ENCODE data around the gene USP17L19. TPM values are rescaled to one million over a fixed set of nuclear protein-coding genes. Genes with fewer than 3 reads are reported as not detected.
A peak's percentile ranks its signal among the peaks of the same experiment; 100 is the strongest.
"Not testable (repeated sequence)": the region's sequence is repeated elsewhere in the genome, so short reads cannot be mapped to it uniquely, and the experiment has no call there.

Gene USP17L19
- total and polyA plus RNA-seq, 9 donors, result not detected

DNA sequence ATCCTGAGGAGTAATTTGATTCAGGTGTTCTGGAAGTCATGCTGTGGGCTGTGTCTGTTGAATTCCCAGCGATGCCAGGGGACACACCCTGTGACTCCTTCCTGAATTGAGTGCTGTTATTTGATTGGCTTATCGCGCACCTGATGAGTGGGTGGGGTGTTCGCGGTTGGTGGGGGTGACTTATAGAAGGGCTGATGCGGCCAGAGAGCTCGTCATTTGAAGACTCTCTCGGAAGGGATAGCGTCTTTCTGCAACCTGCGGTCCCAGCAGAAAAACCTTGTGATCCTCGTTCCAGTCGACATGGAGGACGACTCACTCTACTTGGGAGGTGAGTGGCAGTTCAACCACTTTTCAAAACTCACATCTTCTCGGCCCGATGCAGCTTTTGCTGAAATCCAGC is 4.6 kb downstream of the USP17L19 start, which contains the start of gene USP17L20:
TSS of gene USP17L20 (plus strand) at position 301 of the 400 bp plus-strand sequence. CDS start at position 301, 0 bp downstream.
- H3K27ac ChIP-seq; H3K9me3 ChIP-seq; H3K4me3 ChIP-seq; H3K36me3 ChIP-seq; H3K4me1 ChIP-seq (ENCODE audit: insufficient read depth); H3K27me3 ChIP-seq; intact Hi-C loops (cut with DNase I); DNase-seq: not testable (repeated sequence)
- no CpG with 5 or more reads among the region's 15 CpGs for WGBS, 3 donors

DNA sequence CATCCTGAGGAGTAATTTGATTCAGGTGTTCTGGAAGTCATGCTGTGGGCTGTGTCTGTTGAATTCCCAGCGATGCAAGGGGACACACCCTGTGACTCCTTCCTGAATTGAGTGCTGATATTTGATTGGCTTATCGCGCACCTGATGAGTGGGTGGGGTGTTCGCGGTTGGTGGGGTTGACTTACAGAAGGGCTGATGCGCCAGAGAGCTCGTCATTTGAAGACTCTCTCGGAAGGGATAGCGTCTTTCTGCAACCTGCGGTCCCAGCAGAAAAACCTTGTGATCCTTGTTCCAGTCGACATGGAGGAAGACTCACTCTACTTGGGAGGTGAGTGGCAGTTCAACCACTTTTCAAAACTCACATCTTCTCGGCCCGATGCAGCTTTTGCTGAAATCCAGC is 9.4 kb downstream of the USP17L19 start, which contains the start of gene USP17L21:
TSS of gene USP17L21 (plus strand) at position 301 of the 400 bp plus-strand sequence. CDS start at position 301, 0 bp downstream.
- intact Hi-C loops (cut with DNase I); H3K27me3 ChIP-seq; H3K4me1 ChIP-seq (ENCODE audit: insufficient read depth); H3K36me3 ChIP-seq; H3K27ac ChIP-seq; H3K9me3 ChIP-seq; DNase-seq; H3K4me3 ChIP-seq: not testable (repeated sequence)
- no CpG with 5 or more reads among the region's 13 CpGs for WGBS, 3 donors

DNA sequence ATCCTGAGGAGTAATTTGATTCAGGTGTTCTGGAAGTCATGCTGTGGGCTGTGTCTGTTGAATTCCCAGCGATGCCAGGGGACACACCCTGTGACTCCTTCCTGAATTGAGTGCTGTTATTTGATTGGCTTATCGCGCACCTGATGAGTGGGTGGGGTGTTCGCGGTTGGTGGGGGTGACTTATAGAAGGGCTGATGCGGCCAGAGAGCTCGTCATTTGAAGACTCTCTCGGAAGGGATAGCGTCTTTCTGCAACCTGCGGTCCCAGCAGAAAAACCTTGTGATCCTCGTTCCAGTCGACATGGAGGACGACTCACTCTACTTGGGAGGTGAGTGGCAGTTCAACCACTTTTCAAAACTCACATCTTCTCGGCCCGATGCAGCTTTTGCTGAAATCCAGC is 14.1 kb downstream of the USP17L19 start, which contains the start of gene USP17L22:
TSS of gene USP17L22 (plus strand) at position 301 of the 400 bp plus-strand sequence. CDS start at position 301, 0 bp downstream.
- DNase-seq; H3K4me1 ChIP-seq (ENCODE audit: insufficient read depth); H3K27me3 ChIP-seq; H3K36me3 ChIP-seq; H3K27ac ChIP-seq; H3K4me3 ChIP-seq; intact Hi-C loops (cut with DNase I); H3K9me3 ChIP-seq: not testable (repeated sequence)
- no CpG with 5 or more reads among the region's 15 CpGs for WGBS, 3 donors

DNA sequence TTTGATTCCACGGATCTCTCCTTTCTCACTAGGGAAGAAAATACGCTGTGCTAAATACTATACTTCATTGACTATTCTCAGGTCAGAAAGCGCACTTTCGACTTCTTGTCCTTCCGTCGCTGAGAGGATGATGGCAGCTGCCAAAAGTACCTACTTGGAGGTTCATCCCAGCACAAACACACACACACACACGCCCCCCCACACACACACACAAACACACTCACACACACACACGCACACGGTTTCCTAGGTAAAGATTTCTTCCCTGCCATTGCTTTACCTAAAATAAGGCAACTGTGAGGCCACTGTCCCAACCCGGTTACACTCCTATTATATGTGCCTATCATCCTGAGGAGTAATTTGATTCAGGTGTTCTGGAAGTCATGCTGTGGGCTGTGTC is 18.5 kb downstream of the USP17L19 start:
- intact Hi-C loops (cut with DNase I); H3K9me3 ChIP-seq; H3K27me3 ChIP-seq; H3K4me1 ChIP-seq (ENCODE audit: insufficient read depth); H3K27ac ChIP-seq; H3K36me3 ChIP-seq; H3K4me3 ChIP-seq: not testable (repeated sequence)
- 80 to 90% (median 86%) methylated on average over 5 to 8 of the region's 10 CpGs for WGBS, 3 donors
- DNase-seq, result peak in 4 of 5 donors; percentile 21 to 65 (median 46)

Other genes with a start within 250 kb of the USP17L19 start
- not detected for gene FAM90A26, start 83.0 kb upstream of the USP17L19 start, total RNA-seq
- gene FAM90A26, start 83.0 kb upstream of the USP17L19 start, polyA plus RNA-seq, result not detected
- gene USP17L10, start 42.7 kb upstream of the USP17L19 start, total RNA-seq, result not detected
- not detected for gene USP17L10, start 42.7 kb upstream of the USP17L19 start, polyA plus RNA-seq
- under 1 TPM in 2 of 7 donors, not detected in 5; 0.15 TPM for gene USP17L11, start 38.0 kb upstream of the USP17L19 start, total RNA-seq
- not detected for gene USP17L11, start 38.0 kb upstream of the USP17L19 start, polyA plus RNA-seq
- not detected for gene USP17L12, start 33.2 kb upstream of the USP17L19 start, total RNA-seq
- not detected for gene USP17L12, start 33.2 kb upstream of the USP17L19 start, polyA plus RNA-seq
- gene USP17L13, start 28.5 kb upstream of the USP17L19 start, total RNA-seq, result not detected
- gene USP17L13, start 28.5 kb upstream of the USP17L19 start, polyA plus RNA-seq, result not detected
- not detected for gene USP17L15, start 19.0 kb upstream of the USP17L19 start, total RNA-seq
- not detected for gene USP17L15, start 19.0 kb upstream of the USP17L19 start, polyA plus RNA-seq
- gene USP17L17, start 9.5 kb upstream of the USP17L19 start, total RNA-seq, result under 1 TPM in 2 of 7 donors, not detected in 5; 0.15 TPM
- not detected for gene USP17L17, start 9.5 kb upstream of the USP17L19 start, polyA plus RNA-seq
- not detected for gene USP17L18, start 4.7 kb upstream of the USP17L19 start, total RNA-seq
- gene USP17L18, start 4.7 kb upstream of the USP17L19 start, polyA plus RNA-seq, result not detected
- gene USP17L20, start 4.7 kb downstream of the USP17L19 start, total RNA-seq, result not detected
- gene USP17L20, start 4.7 kb downstream of the USP17L19 start, polyA plus RNA-seq, result not detected
- gene USP17L21, start 9.5 kb downstream of the USP17L19 start, total RNA-seq, result not detected
- not detected for gene USP17L21, start 9.5 kb downstream of the USP17L19 start, polyA plus RNA-seq
- not detected for gene USP17L22, start 14.2 kb downstream of the USP17L19 start, total RNA-seq
- not detected for gene USP17L22, start 14.2 kb downstream of the USP17L19 start, polyA plus RNA-seq
- gene USP17L24, start 71.8 kb downstream of the USP17L19 start, total RNA-seq, result not detected
- not detected for gene USP17L24, start 71.8 kb downstream of the USP17L19 start, polyA plus RNA-seq
- gene USP17L25, start 76.5 kb downstream of the USP17L19 start, total RNA-seq, result not detected
- not detected for gene USP17L25, start 76.5 kb downstream of the USP17L19 start, polyA plus RNA-seq
- gene USP17L26, start 81.3 kb downstream of the USP17L19 start, total RNA-seq, result not detected
- gene USP17L26, start 81.3 kb downstream of the USP17L19 start, polyA plus RNA-seq, result not detected
- gene USP17L5, start 86.0 kb downstream of the USP17L19 start, total RNA-seq, result not detected
- not detected for gene USP17L5, start 86.0 kb downstream of the USP17L19 start, polyA plus RNA-seq
- gene USP17L27, start 90.8 kb downstream of the USP17L19 start, total RNA-seq, result not detected
- gene USP17L27, start 90.8 kb downstream of the USP17L19 start, polyA plus RNA-seq, result not detected
- not detected for gene USP17L28, start 95.5 kb downstream of the USP17L19 start, total RNA-seq
- gene USP17L28, start 95.5 kb downstream of the USP17L19 start, polyA plus RNA-seq, result not detected
- not detected for gene USP17L29, start 100.3 kb downstream of the USP17L19 start, total RNA-seq
- gene USP17L29, start 100.3 kb downstream of the USP17L19 start, polyA plus RNA-seq, result not detected
- not detected for gene USP17L30, start 109.8 kb downstream of the USP17L19 start, total RNA-seq
- gene USP17L30, start 109.8 kb downstream of the USP17L19 start, polyA plus RNA-seq, result not detected
- not detected for gene DEFB131A, start 191.0 kb downstream of the USP17L19 start, total RNA-seq
- gene DEFB131A, start 191.0 kb downstream of the USP17L19 start, polyA plus RNA-seq, result not detected